Neural cell (in vitro differentiated cells): ENCODE data around the gene PADI2. TPM values are rescaled to one million over a fixed set of nuclear protein-coding genes. Genes with fewer than 3 reads are reported as not detected.

Experiments used
- H2AFZ ChIP-seq: fragments of 200-600, 300-800 bp; sonication (generic), shearing (Covaris generic); 2 replicates; pipeline ENCODE4 v1.6.0; 2014; ENCODE audit warnings: low read depth, mild to moderate bottlenecking, antibody characterized with exemption, low read length, moderate library complexity
- H3F3A ChIP-seq: fragments of 200-600 bp; shearing (Covaris generic); 2 replicates; pipeline ENCODE4 v1.6.1; 2016; ENCODE audit warnings: mild to moderate bottlenecking, moderate library complexity, mixed read lengths, antibody characterized with exemption, low read length; ENCODE audit not compliant: insufficient read depth, poor library complexity, severe bottlenecking
- H3K27ac ChIP-seq: fragments of 200-600, 300-800 bp; sonication (generic), shearing (Covaris generic); 2 replicates; pipeline ENCODE4 v1.5.1; 2014; ENCODE audit warnings: mild to moderate bottlenecking, low read length, moderate library complexity
- H3K27me3 ChIP-seq: fragments of 300-800, 200-600 bp; sonication (generic), shearing (Covaris generic); 2 replicates; pipeline ENCODE4 v1.6.0; 2014; ENCODE audit warnings: mild to moderate bottlenecking, low read depth, low read length, moderate library complexity; ENCODE audit not compliant: insufficient read depth
- H3K36me3 ChIP-seq: fragments of 300-800, 200-600 bp; sonication (generic), shearing (Covaris generic); 2 replicates; pipeline ENCODE4 v1.5.1; 2014; ENCODE audit warnings: mild to moderate bottlenecking, antibody characterized with exemption, low read length, moderate library complexity; ENCODE audit not compliant: insufficient read depth
- H3K4me2 ChIP-seq: fragments of 300-800, 200-600 bp; sonication (generic), shearing (Covaris generic); 2 replicates; pipeline ENCODE4 v1.6.0; 2014; ENCODE audit warnings: mild to moderate bottlenecking, low read length
- H3K4me3 ChIP-seq: fragments of 300-800, 200-600 bp; sonication (generic), shearing (Covaris generic); 2 replicates; pipeline ENCODE4 v1.5.1; 2014; ENCODE audit warnings: mild to moderate bottlenecking, low read length, moderate library complexity
- H3K79me2 ChIP-seq: fragments of 200-600 bp; shearing (Covaris generic); replicated peaks from 2 replicates; pipeline ENCODE4 v1.6.0; 2014; ENCODE audit warnings: mild to moderate bottlenecking, low read length, moderate library complexity; ENCODE audit not compliant: insufficient read depth
- H3K9ac ChIP-seq: fragments of 300-800, 200-600 bp; sonication (generic), shearing (Covaris generic); 2 replicates; pipeline ENCODE4 v1.6.1; 2016; ENCODE audit warnings: mild to moderate bottlenecking, low read length, mixed read lengths
- H3K9me2 ChIP-seq: fragments of 200-600 bp; shearing (Covaris generic); 2 replicates; pipeline ENCODE4 v1.6.1; 2016; ENCODE audit warnings: mild to moderate bottlenecking, low read length, mixed read lengths; ENCODE audit not compliant: insufficient read depth
- H3K9me3 ChIP-seq: fragments of 200-600, 300-800 bp; sonication (generic), shearing (Covaris generic); 2 replicates; pipeline ENCODE4 v1.6.1; 2016; ENCODE audit warnings: mild to moderate bottlenecking, mixed run types, low read length, moderate library complexity, mixed read lengths
- H4K20me1 ChIP-seq: fragments of 200-600 bp; shearing (Covaris generic); 2 replicates; pipeline ENCODE4 v1.6.1; 2016; ENCODE audit warnings: mild to moderate bottlenecking, mixed run types; ENCODE audit not compliant: insufficient read depth
- CTCF ChIP-seq: fragments of 450-650 bp; IDR thresholded peaks from 2 replicates; pipeline ENCODE4 v1.5.1; 2014; ENCODE audit warnings: antibody characterized with exemption, mild to moderate bottlenecking, moderate library complexity; ENCODE audit not compliant: poor library complexity, severe bottlenecking
- EP300 ChIP-seq: fragments of 450-650 bp; conservative IDR thresholded peaks from 2 replicates; pipeline ENCODE4 v1.6.1; 2014; ENCODE audit warnings: antibody characterized with exemption, mild to moderate bottlenecking, moderate library complexity; ENCODE audit not compliant: poor library complexity, severe bottlenecking
- EZH2 ChIP-seq: fragments of 200-600, 300-800 bp; shearing (Covaris generic), sonication (generic); IDR thresholded peaks from 2 replicates; pipeline ENCODE4 v1.6.1; 2014; ENCODE audit warnings: antibody characterized with exemption, low read length, borderline replicate concordance, mild to moderate bottlenecking; ENCODE audit not compliant: insufficient read depth, poor library complexity, severe bottlenecking
- MXI1 ChIP-seq: fragments of 450-650 bp; conservative IDR thresholded peaks from 2 replicates; pipeline ENCODE4 v1.6.1; 2014; ENCODE audit warnings: antibody characterized with exemption, mild to moderate bottlenecking; ENCODE audit not compliant: poor library complexity, severe bottlenecking
- POLR2AphosphoS5 ChIP-seq: IDR thresholded peaks from 2 replicates; pipeline ENCODE4 v1.6.1; 2012
- RAD21 ChIP-seq: fragments of 450-650 bp; conservative IDR thresholded peaks from 2 replicates; pipeline ENCODE4 v1.6.1; 2014; ENCODE audit warnings: antibody characterized with exemption, mild to moderate bottlenecking, moderate library complexity
- REST ChIP-seq: IDR thresholded peaks from 2 replicates; pipeline ENCODE4 v1.6.1; 2012; ENCODE audit warnings: borderline replicate concordance
- SMC3 ChIP-seq: fragments of 450-650 bp; conservative IDR thresholded peaks from 2 replicates; pipeline ENCODE4 v1.6.1; 2014; ENCODE audit warnings: antibody characterized with exemption, mild to moderate bottlenecking, moderate library complexity; ENCODE audit not compliant: poor library complexity
- TAF1 ChIP-seq: IDR thresholded peaks from 2 replicates; pipeline ENCODE4 v1.6.1; 2012; ENCODE audit warnings: low read depth
- polyA plus RNA-seq: library from polyadenylated mRNA; depleted of rRNA; stranded (reverse); fragments of >200 nt; gene quantifications from 2 replicates; pipeline ENCODE4 v1.2.3, GENCODE V29; 2014

Gene PADI2
- polyA plus RNA-seq, 1 donor from 2014 or later = 1.6 TPM

GRCh38 chr1:17081439-17081838, 37.8 kb downstream of the PADI2 start:
- H3F3A ChIP-seq = no peaks in the 10 kb centered on the region
- no peaks in the 10 kb centered on the region for H3K27me3 ChIP-seq
- no peak overlapping the region for H2AFZ ChIP-seq
- H4K20me1 ChIP-seq = no peaks in the 10 kb centered on the region
- TF ChIP-seq MXI1 = no peak
- no peak for TF ChIP-seq SMC3
- no peak for TF ChIP-seq POLR2AphosphoS5
- no peak for TF ChIP-seq RAD21
- TF ChIP-seq REST = no peak
- no peak for TF ChIP-seq CTCF
- no peak for TF ChIP-seq EZH2
- no peak overlapping the region for H3K27ac ChIP-seq
- no peaks in the 10 kb centered on the region for H3K79me2 ChIP-seq
- H3K4me2 ChIP-seq = no peak overlapping the region
- no peaks in the 10 kb centered on the region for H3K9me3 ChIP-seq
- H3K9me2 ChIP-seq = no peaks in the 10 kb centered on the region
- H3K9ac ChIP-seq = no peak overlapping the region
- no peaks in the 10 kb centered on the region for H3K36me3 ChIP-seq
- H3K4me3 ChIP-seq = no peak overlapping the region

- Histone ChIP-seq H3K9me2 (no peaks in the 10 kb centered on the region), H3K79me2 (no peaks in the 10 kb centered on the region), H3K4me2 (no peak overlapping the region), H3K9ac (no peak overlapping the region), H3K36me3 (no peaks in the 10 kb centered on the region), H3K4me3 (no peak overlapping the region), H2AFZ (no peak overlapping the region), H3F3A (no peaks in the 10 kb centered on the region), H3K27ac (no peak overlapping the region), H3K9me3 (no peaks in the 10 kb centered on the region), H4K20me1 (no peaks in the 10 kb centered on the region), H3K27me3 (no peaks in the 10 kb centered on the region)
- TF ChIP-seq MXI1 (no peak), RAD21 (no peak), EZH2 (no peak), CTCF (no peak), POLR2AphosphoS5 (no peak), TAF1 (no peak), REST (no peak), SMC3 (no peak), EP300 (no peak)
Measured at GRCh38 chr1:17080880-17081279, 38.4 kb downstream of the PADI2 start.
